ENCODE data around the gene LPAR2. TPM values are rescaled to one million over a fixed set of nuclear protein-coding genes. Genes with fewer than 3 reads are reported as not detected.

The LPAR2 gene
- total RNA-seq, 1 donor from 2014 or later: 40.3 TPM

DNA sequence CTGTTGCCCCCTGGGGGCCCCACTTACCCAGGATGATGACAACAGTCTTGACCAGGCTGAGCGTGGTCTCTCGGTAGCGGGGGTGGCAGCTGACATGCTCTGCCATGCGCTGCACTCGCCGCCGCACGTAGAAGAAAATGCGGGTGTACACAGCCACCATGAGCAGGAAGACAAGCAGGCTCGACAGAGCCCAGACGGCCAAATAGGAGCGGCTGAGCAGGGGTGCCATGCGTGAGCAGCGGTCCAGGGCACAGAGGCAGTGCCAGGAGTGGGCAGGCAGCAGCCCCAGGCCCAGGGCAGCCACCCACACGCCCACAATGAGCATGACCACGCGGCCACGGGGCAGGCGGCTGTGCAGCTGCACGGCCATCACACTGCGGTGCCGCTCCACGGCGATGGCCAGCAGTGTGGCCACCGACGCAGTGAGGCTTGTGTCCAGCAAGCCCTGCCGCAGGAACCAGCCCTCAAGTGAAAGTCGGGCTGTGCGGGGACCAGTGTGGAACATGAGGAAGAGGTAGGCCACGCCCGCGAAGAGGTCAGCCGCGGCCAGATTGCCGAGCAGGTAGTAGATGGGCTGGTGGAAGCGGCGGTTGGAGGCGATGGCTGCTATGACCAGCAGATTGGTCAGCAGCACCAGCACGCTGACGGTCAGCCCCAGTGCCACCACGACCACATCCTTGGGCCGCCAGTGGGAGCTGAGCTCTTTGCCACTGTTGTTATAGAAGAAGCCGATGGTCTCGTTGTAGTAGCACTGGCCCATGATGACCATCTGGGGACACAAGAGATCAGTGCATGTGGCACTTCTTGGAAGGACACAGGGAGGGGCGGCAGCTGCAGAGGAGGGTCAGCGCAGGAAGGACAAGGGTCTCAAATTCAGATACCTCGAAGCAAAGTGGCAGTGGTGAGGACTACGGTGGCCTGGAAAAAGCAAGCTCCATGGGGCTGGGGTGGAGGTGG lies 1.2 kb downstream of the LPAR2 start:
- intact Hi-C loops (cut with DNase I): no loop called here
- H3K9me3 ChIP-seq: no peaks in the 10 kb centered on the region
- TF ChIP-seq, protein P1, sequence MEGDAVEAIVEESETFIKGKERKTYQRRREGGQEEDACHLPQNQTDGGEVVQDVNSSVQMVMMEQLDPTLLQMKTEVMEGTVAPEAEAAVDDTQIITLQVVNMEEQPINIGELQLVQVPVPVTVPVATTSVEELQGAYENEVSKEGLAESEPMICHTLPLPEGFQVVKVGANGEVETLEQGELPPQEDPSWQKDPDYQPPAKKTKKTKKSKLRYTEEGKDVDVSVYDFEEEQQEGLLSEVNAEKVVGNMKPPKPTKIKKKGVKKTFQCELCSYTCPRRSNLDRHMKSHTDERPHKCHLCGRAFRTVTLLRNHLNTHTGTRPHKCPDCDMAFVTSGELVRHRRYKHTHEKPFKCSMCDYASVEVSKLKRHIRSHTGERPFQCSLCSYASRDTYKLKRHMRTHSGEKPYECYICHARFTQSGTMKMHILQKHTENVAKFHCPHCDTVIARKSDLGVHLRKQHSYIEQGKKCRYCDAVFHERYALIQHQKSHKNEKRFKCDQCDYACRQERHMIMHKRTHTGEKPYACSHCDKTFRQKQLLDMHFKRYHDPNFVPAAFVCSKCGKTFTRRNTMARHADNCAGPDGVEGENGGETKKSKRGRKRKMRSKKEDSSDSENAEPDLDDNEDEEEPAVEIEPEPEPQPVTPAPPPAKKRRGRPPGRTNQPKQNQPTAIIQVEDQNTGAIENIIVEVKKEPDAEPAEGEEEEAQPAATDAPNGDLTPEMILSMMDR (IDR thresholded peaks at IDR 0.05): no peak
- peaks cover 14% of the 10 kb centered on the region for H3K4me1 ChIP-seq
- DNase-seq (peak; percentile 49), ATAC-seq (no peak)
- peak overlapping the region; percentile 64 for H3K4me3 ChIP-seq
- no peak overlapping the region for H3K27ac ChIP-seq
- peaks cover 6% of the 10 kb centered on the region for H3K36me3 ChIP-seq
- H3K27me3 ChIP-seq (ENCODE audit: low read depth): no peaks in the 10 kb centered on the region

DNA sequence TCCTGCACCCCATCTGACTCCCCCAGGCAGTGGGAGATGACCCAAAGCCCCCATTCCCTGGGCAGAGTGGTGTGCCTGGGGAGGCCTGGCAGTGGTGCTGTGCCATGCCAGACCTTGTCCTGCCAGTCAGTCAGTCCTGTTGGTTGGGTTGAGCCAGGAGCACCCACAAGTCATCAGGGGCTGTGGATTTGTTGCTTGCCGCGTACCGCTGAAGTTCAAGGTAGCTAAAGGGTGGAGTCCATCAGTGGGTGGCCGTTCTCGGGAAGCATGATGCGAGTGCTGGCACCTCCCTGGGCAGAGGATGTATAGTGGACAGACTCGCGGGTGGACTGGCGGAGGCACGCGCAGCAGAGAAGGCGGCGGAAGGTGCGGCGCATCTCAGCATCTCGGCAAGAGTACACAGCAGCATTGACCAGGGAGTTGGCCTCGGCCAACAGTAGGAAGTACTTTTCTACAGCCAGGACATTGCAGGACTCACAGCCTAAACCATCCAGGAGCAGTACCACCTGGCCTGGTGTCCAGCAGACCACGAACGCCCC lies 3.9 kb downstream of the LPAR2 start:
- no peaks in the 10 kb centered on the region for H3K27me3 ChIP-seq (ENCODE audit: low read depth)
- no peak overlapping the region for H3K27ac ChIP-seq
- TF ChIP-seq, protein P1 (IDR thresholded peaks at IDR 0.05): no peak
- H3K4me1 ChIP-seq: peaks cover 14% of the 10 kb centered on the region
- no peaks in the 10 kb centered on the region for H3K36me3 ChIP-seq
- DNase-seq (no peak), ATAC-seq (no peak)
- H3K4me3 ChIP-seq: no peak overlapping the region
- intact Hi-C loops (cut with DNase I): no loop called here
- H3K9me3 ChIP-seq: no peaks in the 10 kb centered on the region

DNA sequence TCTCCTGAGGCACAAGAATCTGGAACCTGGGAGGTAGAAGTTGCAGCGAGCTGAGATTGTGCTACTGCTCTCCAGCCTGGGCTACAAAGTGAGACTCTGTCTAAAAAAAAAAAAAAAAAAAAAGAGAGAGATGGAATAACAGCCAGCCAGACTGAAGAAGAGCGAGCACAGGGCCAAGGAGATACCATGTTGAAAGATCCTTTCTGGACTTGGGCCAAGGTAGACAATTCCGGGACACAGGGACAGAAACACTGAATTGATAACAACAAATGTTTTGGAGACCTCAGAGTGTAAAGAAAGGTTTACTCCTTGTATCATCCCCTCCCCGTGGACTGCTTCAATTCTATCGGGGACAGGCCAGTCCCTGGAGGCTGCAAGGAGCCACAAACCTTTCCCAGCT lies 4.6 kb downstream of the LPAR2 start:
- intact Hi-C loops (cut with DNase I): no loop called here

DNA sequence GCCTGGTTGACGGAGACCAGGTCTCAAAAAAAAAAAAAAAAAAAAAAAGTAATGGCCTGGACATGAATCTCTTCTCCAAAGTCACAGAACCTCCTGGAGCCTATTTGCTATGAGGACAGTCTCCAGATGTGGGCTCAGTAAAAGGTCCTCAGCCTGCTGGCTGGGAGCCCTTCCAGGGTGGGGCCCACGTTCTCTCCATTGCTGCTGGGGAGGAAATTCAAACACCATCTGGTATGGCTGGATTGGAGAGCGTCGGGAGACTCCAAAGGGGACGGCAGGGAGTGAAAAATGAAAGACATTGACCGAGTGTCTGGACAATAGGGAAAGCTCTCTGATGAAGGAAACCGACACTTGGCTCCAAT lies 8.2 kb downstream of the LPAR2 start:
- no peak overlapping the region for H3K4me3 ChIP-seq
- no peak overlapping the region for H3K27ac ChIP-seq
- peaks cover 9% of the 10 kb centered on the region for H3K4me1 ChIP-seq
- H3K27me3 ChIP-seq (ENCODE audit: low read depth): no peaks in the 10 kb centered on the region
- ATAC-seq (no peak), DNase-seq (no peak)
- TF ChIP-seq, protein P1 (IDR thresholded peaks at IDR 0.05): no peak
- no peaks in the 10 kb centered on the region for H3K9me3 ChIP-seq
- intact Hi-C loops (cut with DNase I): no loop called here
- no peaks in the 10 kb centered on the region for H3K36me3 ChIP-seq

More for the DNA sequence above, 4.6 kb downstream of the LPAR2 start:
- Histone ChIP-seq H3K27me3 (ENCODE audit: low read depth) (no peaks in the 10 kb centered on the region), H3K36me3 (no peaks in the 10 kb centered on the region), H3K4me1 (peaks cover 10% of the 10 kb centered on the region), H3K27ac (no peak overlapping the region), H3K4me3 (no peak overlapping the region), H3K9me3 (no peaks in the 10 kb centered on the region)
- TF ChIP-seq, protein P1 (IDR thresholded peaks at IDR 0.05): no peak
- ATAC-seq (no peak), DNase-seq (no peak)

DNA sequence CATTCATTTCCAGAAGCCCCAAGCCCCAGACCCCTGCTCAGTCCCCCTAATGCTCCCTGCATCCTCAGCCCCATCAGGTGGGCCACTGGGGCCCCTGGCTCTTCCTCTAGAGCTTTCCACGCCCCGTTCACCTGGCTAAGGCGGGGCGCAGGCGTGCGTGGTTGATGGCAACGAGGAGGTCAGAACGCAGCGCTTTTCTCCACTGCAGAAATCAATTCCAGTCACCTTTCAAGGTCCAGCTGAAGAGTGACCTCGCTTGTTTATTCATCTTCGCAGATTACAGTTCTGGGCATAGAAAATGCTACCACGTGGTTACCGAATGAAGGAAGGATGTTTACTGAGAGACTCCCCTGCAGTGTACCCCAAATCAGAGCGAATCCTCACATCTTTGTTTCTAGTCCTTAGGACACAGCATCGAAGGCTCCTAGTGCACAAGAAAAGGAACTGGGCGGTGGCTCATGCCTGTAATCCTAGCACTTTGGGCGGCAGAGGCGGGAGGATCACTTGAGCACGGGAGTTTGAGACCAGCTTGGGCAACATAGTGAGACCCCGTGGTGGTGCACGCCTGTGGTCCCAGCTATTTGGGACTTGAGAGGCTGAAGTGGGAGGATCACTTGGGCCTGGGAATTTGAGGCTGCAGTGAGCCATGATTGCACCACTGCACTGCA lies 8.7 kb downstream of the LPAR2 start:
- peak in 1 of 2 donors; percentile 9 for ATAC-seq
- Histone ChIP-seq H3K4me3 (peak overlapping the region; percentile 60), H3K9me3 (no peaks in the 10 kb centered on the region), H3K27me3 (ENCODE audit: low read depth) (no peaks in the 10 kb centered on the region), H3K4me1 (peaks cover 9% of the 10 kb centered on the region), H3K36me3 (no peaks in the 10 kb centered on the region), H3K27ac (no peak overlapping the region)
- TF ChIP-seq, protein P1 (IDR thresholded peaks at IDR 0.05): no peak
- intact Hi-C loops (cut with DNase I): no loop called here
- DNase-seq: peak; percentile 46

Data from lower lobe of right lung (tissue), 2 donors.